GM19452 (cell line): ENCODE results near the gene RBM22.
A peak's percentile ranks its signal among the peaks of the same experiment; 100 is the strongest.
"Not testable (repeated sequence)": the region's sequence is repeated elsewhere in the genome, so short reads cannot be mapped to it uniquely, and the experiment has no call there.

Experiments
- ATAC-seq: cut with Tn5 transposase; IDR thresholded peaks from one replicate; pipeline ENCODE4 v1.9.1; 2021; ENCODE audit not compliant: unreplicated experiment

Gene RBM22

DNA sequence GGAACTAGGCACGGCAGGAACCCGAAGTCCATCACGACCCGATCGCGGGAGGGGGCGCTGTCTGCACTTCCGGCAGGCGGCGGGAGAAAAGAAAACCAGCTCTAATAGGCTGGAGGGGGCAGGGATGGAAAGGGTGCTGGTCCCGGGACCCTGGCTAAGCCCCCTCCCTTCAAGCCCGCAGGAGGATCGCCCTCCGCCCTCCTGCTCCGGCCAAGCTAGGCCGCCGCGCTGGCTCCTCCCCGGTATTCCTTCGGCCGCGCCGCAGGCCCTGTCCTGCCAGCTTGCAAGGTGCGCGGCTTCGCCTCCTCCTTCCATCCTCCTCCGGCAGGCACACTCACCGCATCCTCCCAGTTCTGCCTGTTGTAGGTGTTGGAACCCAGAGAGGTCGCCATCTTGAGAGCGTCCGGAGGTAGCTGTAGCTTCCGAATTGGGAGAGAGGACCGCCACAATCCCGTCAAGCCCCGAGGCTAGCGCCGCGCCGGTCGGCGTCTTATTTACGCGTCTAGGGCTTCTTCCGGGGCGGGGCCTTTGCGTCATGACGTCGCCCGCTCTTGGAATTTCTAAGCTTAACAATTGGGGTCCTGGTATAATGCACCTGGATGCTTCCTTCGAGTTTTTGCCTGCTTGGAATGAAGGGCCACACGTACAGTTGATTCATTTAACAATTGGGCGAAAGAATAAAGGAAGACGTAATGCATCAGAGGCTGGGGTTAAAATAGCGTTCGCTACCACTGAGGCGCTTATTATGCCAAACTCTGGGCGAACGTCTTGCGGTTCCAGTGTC, at the start of gene RBM22:
TSS of gene RBM22 (minus strand) at position 469 of the 784 bp plus-strand sequence. CDS start at position 392, 77 bp downstream.
- peak; percentile 96 for ATAC-seq

- no peak for ATAC-seq
Observed at GRCh38 chr5:150750469-150750868, 49.6 kb upstream of the RBM22 start.

- not testable (repeated sequence) for ATAC-seq
Observed at GRCh38 chr5:150743142-150743488, 42.3 kb upstream of the RBM22 start.

DNA sequence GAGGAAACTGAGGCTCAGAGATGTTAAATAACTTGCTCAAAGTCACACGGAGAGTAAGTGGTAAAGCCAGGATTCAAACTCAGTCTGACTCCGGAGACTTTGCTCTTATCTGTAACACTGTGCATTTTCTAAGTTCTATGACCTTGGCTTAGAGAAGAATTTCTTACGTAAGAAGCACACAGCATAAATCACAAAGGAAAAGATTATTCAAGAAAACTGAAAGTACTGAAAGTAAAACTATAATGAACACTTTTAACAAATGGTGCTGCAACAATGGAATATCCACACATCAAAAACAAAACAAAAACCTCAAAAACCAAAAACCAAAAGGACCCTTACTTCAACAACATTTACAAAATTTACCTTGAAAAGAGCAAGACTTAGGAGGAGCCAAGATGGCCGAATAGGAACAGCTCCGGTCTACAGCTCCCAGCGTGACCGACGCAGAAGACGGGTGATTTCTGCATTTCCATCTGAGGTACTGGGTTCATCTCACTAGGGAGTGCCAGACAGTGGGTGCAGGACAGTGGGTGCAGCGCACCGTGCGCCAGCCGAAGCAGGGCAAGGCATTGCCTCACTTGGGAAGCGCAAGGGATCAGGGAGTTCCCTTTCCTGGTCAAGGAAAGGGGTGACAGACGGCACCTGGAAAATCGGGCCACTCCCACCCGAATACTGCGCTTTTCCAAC, 41.7 kb upstream of the RBM22 start:
- ATAC-seq, result not testable (repeated sequence)

- no peak for ATAC-seq
Observed at GRCh38 chr5:150740992-150741391, 40.1 kb upstream of the RBM22 start.

DNA sequence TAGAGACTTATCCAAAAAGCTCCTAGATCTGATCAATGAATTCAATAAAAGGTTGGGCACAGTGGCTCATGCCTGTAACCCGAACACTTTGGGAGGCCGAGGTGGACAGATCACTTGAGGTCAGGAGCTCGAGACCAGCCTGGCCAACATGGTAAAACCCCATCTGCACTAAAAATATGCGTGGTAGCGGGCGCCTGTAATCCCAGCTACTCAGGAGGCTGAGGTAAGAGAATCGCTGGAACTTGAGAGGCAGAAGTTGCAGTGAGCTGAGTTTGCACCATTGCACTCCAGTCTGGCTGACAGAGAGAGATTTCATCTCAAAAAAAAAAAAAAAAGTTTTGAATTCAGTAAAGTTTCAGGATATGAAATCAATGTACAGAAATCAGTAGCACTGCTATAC, 38.0 kb upstream of the RBM22 start:
- ATAC-seq, result no peak

- peak; percentile 71 for ATAC-seq
Observed at GRCh38 chr5:150734579-150735384, 33.9 kb upstream of the RBM22 start.

DNA sequence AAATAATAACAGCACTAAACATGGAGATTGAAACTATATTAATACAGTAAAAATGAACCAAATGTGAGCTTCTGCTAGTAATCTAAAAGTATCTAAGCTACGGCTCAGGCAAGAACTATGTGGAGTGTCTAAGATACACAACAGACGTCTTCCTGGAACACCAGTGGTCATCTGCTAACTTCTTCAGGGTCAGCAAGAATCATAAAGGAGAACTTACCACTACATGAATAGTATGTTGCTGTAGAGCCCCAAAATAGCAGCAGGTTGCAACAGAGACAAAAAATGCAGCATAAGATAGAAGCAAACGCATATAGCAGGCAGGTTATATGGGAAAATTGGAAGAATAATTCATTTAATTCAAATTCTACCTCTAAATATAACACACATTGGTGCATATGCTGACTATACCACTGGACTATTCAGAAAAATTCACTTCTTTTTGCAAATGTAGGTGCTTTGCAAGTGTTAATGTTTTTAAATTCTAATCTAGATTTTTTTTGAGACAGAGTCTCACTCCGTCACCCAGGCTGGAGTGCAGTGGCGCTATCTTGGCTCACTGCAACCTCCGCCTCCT, 30.9 kb upstream of the RBM22 start:
- no peak for ATAC-seq

DNA sequence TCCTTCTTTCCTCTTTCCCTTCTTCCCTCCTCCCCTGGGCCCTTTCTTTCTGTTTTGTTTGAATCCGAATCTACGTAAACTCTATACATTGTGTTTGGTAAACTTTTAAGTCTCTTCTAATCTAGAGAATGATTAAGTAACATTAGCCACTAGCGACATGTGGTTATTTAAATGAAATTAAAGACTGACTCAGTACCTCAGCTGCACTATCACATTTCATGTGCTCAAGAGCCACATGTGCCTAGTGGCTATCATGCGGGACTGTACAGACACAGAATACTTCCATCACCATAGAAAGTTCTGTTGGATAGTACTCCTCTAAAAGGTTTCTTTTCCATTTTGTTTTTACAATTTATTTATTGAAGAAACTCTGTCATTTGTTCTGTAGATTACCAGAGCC, 29.0 kb upstream of the RBM22 start:
- no peak for ATAC-seq

GRCh38 chr5:150723845-150724244, 23.0 kb upstream of the RBM22 start:
- no peak for ATAC-seq

- no peak for ATAC-seq
Observed at GRCh38 chr5:150710165-150710564, 9.3 kb upstream of the RBM22 start.

DNA sequence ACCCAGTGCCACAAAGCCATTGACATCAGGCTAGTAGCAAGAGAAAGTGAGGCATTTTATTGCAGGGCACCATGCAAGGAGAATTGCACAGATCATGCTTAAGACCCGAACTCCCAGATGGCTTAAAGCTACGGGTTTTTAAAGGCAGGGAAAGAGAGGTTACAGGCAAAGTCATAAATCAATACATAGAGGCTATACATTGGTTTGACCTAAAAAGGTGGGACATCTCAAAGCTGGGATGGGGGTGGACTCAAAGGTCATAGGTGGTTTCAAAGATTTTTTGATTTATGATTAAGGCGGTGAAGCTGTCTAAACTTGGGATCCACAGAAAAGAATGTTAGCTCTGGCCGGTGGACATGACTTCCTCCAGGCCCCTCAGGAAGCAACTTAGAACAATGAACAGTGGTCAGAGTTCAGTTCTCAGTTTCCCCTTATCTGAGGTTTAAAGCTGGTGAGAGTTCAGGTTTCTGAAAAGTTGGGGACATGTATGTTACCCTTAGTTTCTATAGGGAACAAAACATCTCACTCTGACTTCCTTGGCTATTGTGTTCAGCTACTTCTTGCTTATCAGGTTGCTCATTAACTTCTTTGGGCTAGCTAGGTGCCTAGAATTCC, 6.0 kb upstream of the RBM22 start:
- ATAC-seq, result no peak

GRCh38 chr5:150703762-150704161, 2.9 kb upstream of the RBM22 start:
- ATAC-seq, result no peak

- ATAC-seq, result peak; percentile 3
Observed at GRCh38 chr5:150700246-150700593, 642 bp downstream of the RBM22 start.

GRCh38 chr5:150694612-150695011, 6.2 kb downstream of the RBM22 start:
- no peak for ATAC-seq

DNA sequence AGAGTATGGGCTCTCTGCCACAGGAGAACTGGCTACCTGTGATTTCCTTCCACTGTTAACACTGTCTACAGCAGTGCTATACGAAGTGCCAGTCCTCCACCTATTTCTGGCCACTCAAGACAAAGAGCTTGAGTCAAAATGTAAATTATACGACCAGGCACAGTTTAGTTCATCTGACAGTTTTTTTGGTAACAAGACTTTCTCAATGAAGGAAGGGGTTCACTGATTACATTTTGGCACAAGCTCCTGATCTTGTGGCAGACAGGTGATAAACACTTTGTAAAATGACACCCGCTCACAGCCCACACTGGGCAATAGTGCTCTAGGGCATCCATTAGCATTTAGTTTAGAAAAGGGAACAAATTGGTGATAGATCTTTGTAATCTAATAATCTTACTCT, 8.6 kb downstream of the RBM22 start:
- no peak for ATAC-seq

DNA sequence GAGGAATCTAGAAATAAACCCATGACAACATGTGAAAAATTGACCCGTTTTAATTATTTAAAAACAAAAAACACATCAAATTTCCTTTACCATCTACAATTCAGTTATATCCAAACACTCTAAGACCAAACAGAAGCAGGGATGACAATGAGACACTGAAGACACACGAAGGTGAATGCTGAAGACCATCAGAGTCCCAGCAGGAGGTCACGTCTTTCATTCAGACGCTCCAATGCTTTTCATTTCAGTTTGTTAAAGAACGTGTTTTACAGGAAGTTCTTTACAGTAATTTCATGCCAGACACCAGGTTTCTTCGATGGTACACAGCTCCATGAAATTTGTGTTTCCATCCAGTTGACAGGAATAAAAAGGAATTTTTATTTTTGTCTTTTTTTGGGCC, 10.1 kb downstream of the RBM22 start:
- ATAC-seq, result no peak

DNA sequence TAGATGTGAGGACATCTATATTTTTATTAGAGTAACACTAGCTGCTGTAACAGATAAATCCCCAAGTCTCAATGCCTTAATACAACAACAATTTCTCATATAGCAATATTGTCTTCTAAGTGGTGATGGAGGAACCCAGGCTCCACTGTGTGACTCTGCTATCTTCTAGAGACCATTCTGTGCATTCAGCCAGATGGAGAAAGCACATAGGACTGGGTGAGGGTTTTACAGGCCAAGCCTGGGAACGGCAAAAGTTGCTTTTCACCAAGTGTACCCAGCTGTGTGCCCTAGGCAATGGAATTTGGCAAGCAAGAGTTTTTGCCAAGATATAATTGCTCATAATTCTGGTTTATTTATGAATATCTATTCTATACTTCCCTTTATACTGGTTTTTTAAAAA, 11.7 kb downstream of the RBM22 start:
- no peak for ATAC-seq

GRCh38 chr5:150676578-150676977, 24.3 kb downstream of the RBM22 start:
- no peak for ATAC-seq

DNA sequence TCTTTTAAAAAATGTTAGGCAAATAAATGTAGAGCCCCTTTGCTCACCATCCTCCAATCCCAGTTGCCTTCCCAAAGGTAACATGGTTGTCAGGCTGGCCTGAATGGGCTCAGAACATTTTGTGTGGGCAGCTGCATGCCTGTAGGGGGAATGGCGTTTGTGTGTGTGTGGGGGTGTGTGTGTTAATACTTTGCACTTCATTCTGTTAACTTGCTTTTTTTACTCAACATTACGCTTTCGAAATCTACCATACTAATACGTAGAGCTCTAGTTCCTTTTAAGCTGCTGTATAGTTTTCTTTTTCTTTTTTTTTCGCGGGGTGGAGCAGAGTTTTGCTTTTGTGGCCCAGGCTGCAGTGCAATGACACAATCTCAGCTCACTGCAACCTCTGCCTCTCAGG, 25.8 kb downstream of the RBM22 start:
- ATAC-seq, result no peak

- ATAC-seq, result no peak
Observed at GRCh38 chr5:150674341-150674821, 26.5 kb downstream of the RBM22 start.
